CD8-positive, alpha-beta memory T cell (primary cell): Measurements from ENCODE around the gene EPB41L5. TPM values are rescaled to one million over a fixed set of nuclear protein-coding genes. Genes with fewer than 3 reads are reported as not detected.
A peak's percentile ranks its signal among the peaks of the same experiment; 100 is the strongest.

Source experiments
- CTCF ChIA-PET: fragments of 350-600 bp; sonication (Branson Sonifier 250); formaldehyde crosslinking; loops from one replicate; lab custom pipeline; 2021; ENCODE audit warnings: antibody characterized with exemption; lab: Charles Lee
- POLR2A ChIA-PET: fragments of 350-600 bp; sonication (Branson Sonifier 250); formaldehyde crosslinking; loops from one replicate; lab custom pipeline; 2021; ENCODE audit warnings: antibody characterized with exemption; lab: Charles Lee
- DNase-seq, 5 donors: peaks; one replicate each; pipeline versions ENCODE4 v3.0.0 to v3.0.0-alpha.2; 2020 to 2022; ENCODE audit warnings: mixed read lengths in 1 of 5
- H3K27ac ChIP-seq: one replicate; pipeline ENCODE4 v1.7.0; 2013; ENCODE audit warnings: low read depth, mild to moderate bottlenecking, low read length, moderate library complexity
- H3K27me3 ChIP-seq: 2 replicates; pipeline ENCODE4 v1.7.0; 2013; ENCODE audit warnings: low read length, mild to moderate bottlenecking; ENCODE audit not compliant: insufficient read depth, poor library complexity, severe bottlenecking
- H3K36me3 ChIP-seq: 2 replicates; pipeline ENCODE4 v1.7.0; 2013; ENCODE audit warnings: mild to moderate bottlenecking, low read length, moderate library complexity; ENCODE audit not compliant: insufficient read depth
- H3K4me1 ChIP-seq: 2 replicates; pipeline ENCODE4 v1.7.0; 2013; ENCODE audit warnings: mild to moderate bottlenecking, low read length, moderate library complexity; ENCODE audit not compliant: insufficient read depth
- H3K4me3 ChIP-seq: 2 replicates; pipeline ENCODE4 v1.7.0; 2013; ENCODE audit warnings: mild to moderate bottlenecking, low read length
- H3K9me3 ChIP-seq: 2 replicates; pipeline ENCODE4 v1.7.0; 2013; ENCODE audit warnings: mild to moderate bottlenecking, low read length
- H3K27ac Mint-ChIP-seq, 8 donors: one replicate each; pipeline ENCODE4 v1.8.0; 2020 to 2021; ENCODE audit warnings: mixed read lengths in 8 of 8, mild to moderate bottlenecking in 6 of 8, inconsistent platforms in 3 of 8, moderate library complexity in 3 of 8
- H3K27me3 Mint-ChIP-seq, 2 donors: one replicate each; pipeline ENCODE4 v1.8.0; 2020 to 2021; ENCODE audit warnings: mixed read lengths in 2 of 2, mild to moderate bottlenecking in 1 of 2, moderate library complexity in 1 of 2
- H3K36me3 Mint-ChIP-seq, 3 donors: one replicate each; pipeline ENCODE4 v1.8.0; 2020 to 2021; ENCODE audit warnings: mixed read lengths in 3 of 3, inconsistent platforms in 1 of 3, mild to moderate bottlenecking in 1 of 3
- H3K4me1 Mint-ChIP-seq, 3 donors: one replicate each; pipeline ENCODE4 v1.8.0; 2020 to 2021; ENCODE audit warnings: mixed read lengths in 3 of 3, inconsistent platforms in 1 of 3, mild to moderate bottlenecking in 1 of 3
- H3K4me3 Mint-ChIP-seq, 7 donors: one replicate each; pipeline ENCODE4 v1.8.0; 2020 to 2021; ENCODE audit warnings: mixed read lengths in 7 of 7, mild to moderate bottlenecking in 6 of 7, moderate library complexity in 4 of 7, inconsistent platforms in 2 of 7
- H3K9me3 Mint-ChIP-seq, 5 donors: one replicate each; pipeline ENCODE4 v1.8.0; 2020 to 2022; ENCODE audit warnings: mixed read lengths in 5 of 5, mild to moderate bottlenecking in 3 of 5, moderate library complexity in 2 of 5, inconsistent platforms in 1 of 5
- polyA plus RNA-seq: library from polyadenylated mRNA; unstranded; fragments of 300-500 nt; fragmentation: Illumina TruSeq; gene quantifications from one replicate; pipeline ENCODE4 v1.2.3, GENCODE V29; 2021
- total RNA-seq, 2 experiments: library from RNA; stranded (reverse); gene quantifications; one replicate each; pipeline ENCODE4 v1.2.3, GENCODE V29; 2021

The EPB41L5 gene
- total and polyA plus RNA-seq, 3 experiments from 2014 or later = 3.3 to 4.0 (median 3.8) TPM

- H3K27me3 ChIP-seq = no peaks in the 10 kb centered on the region
- H3K27ac ChIP-seq = no peak overlapping the region
- POLR2A ChIA-PET = no interaction called here
- CTCF ChIA-PET = no interaction called here
- no peak overlapping the region for H3K4me3 ChIP-seq
- no peaks in the 10 kb centered on the region for H3K9me3 Mint-ChIP-seq
- H3K27me3 Mint-ChIP-seq = peaks cover 0 to 6% of the 10 kb centered on the region in 2 donors
- no peaks in the 10 kb centered on the region for H3K36me3 ChIP-seq
- H3K27ac Mint-ChIP-seq = no peak overlapping the region
- H3K36me3 Mint-ChIP-seq = peaks cover 0 to 5% (median 4%) of the 10 kb centered on the region in 3 donors
- no peaks in the 10 kb centered on the region for H3K9me3 ChIP-seq
- H3K4me3 Mint-ChIP-seq = no peak overlapping the region
- DNase-seq = no peak
- no peaks in the 10 kb centered on the region for H3K4me1 Mint-ChIP-seq
- no peaks in the 10 kb centered on the region for H3K4me1 ChIP-seq
These were observed 8.6 kb upstream of the EPB41L5 start for GRCh38 chr2:120004254-120004653.

- peaks cover 0 to 4% (median 4%) of the 10 kb centered on the region in 3 donors for H3K36me3 Mint-ChIP-seq
- H3K4me3 Mint-ChIP-seq = no peak overlapping the region
- no peak overlapping the region for H3K27ac Mint-ChIP-seq
- Histone ChIP-seq H3K4me3 (no peak overlapping the region), H3K27ac (no peak overlapping the region), H3K4me1 (no peaks in the 10 kb centered on the region), H3K9me3 (no peaks in the 10 kb centered on the region), H3K27me3 (no peaks in the 10 kb centered on the region), H3K36me3 (no peaks in the 10 kb centered on the region)
- peaks cover 0 to 6% of the 10 kb centered on the region in 2 donors for H3K27me3 Mint-ChIP-seq
- CTCF ChIA-PET = no interaction called here
- no peak for DNase-seq
- POLR2A ChIA-PET = no interaction called here
- H3K9me3 Mint-ChIP-seq = no peaks in the 10 kb centered on the region
- H3K4me1 Mint-ChIP-seq = no peaks in the 10 kb centered on the region
These were observed 6.9 kb upstream of the EPB41L5 start for GRCh38 chr2:120005834-120006521.

- Histone ChIP-seq H3K9me3 (no peaks in the 10 kb centered on the region), H3K27ac (no peak overlapping the region), H3K27me3 (no peaks in the 10 kb centered on the region), H3K4me1 (peaks cover 6% of the 10 kb centered on the region), H3K36me3 (no peaks in the 10 kb centered on the region), H3K4me3 (no peak overlapping the region)
- POLR2A ChIA-PET = no interaction called here
- DNase-seq = no peak
- peak overlapping the region in 1 of 7 donors; percentile 7 for H3K4me3 Mint-ChIP-seq
- no peaks in the 10 kb centered on the region for H3K9me3 Mint-ChIP-seq
- H3K27me3 Mint-ChIP-seq = peaks cover 0 to 4% of the 10 kb centered on the region in 2 donors
- no peak overlapping the region for H3K27ac Mint-ChIP-seq
- peaks cover 5 to 7% (median 7%) of the 10 kb centered on the region in 3 donors for H3K4me1 Mint-ChIP-seq
- CTCF ChIA-PET = no interaction called here
- no peaks in the 10 kb centered on the region for H3K36me3 Mint-ChIP-seq
These were observed 5.0 kb upstream of the EPB41L5 start for GRCh38 chr2:120007851-120008250.

GRCh38 chr2:120012363-120012762, 514 bp upstream of the EPB41L5 start:
- Mint-ChIP-seq H3K36me3 (peaks cover 0 to 3% (median 0%) of the 10 kb centered on the region in 3 donors), H3K27me3 (peaks cover 0 to 2% of the 10 kb centered on the region in 2 donors), H3K4me3 (peak overlapping the region; percentile 69 to 89 (median 82)), H3K9me3 (no peaks in the 10 kb centered on the region), H3K4me1 (peaks cover 22 to 37% (median 25%) of the 10 kb centered on the region in 3 donors), H3K27ac (peak overlapping the region in 7 of 8 donors; percentile 15 to 90 (median 73))
- H3K36me3 ChIP-seq = no peaks in the 10 kb centered on the region
- peak overlapping the region; percentile 54 for H3K27ac ChIP-seq
- ChIA-PET POLR2A (interaction anchor here (0.8 to 1.2 kb wide), 4 partner anchors 163 to 333 kb away, joined by 3 to 5 read pairs (median 4); partner anchors contain the start of gene TMEM177), CTCF (interaction anchor here (0.9 to 1.5 kb wide), 3 partner anchors 17 to 164 kb away, joined by 4 to 7 read pairs (median 4); no protein-coding TSS in a partner anchor)
- H3K4me1 ChIP-seq = peaks cover 12% of the 10 kb centered on the region
- H3K27me3 ChIP-seq = no peaks in the 10 kb centered on the region
- H3K9me3 ChIP-seq = no peaks in the 10 kb centered on the region
- H3K4me3 ChIP-seq = peak overlapping the region; percentile 70
- no peak for DNase-seq

- ChIA-PET POLR2A (interaction anchor here (1.0 to 1.2 kb wide), 2 partner anchors 45 to 163 kb away, joined by 3 to 5 read pairs; no protein-coding TSS in a partner anchor), CTCF (interaction anchor here (1.5 kb wide), 1 partner anchor 163 kb away, joined by 7 read pairs; no protein-coding TSS in a partner anchor)
- Mint-ChIP-seq H3K9me3 (no peaks in the 10 kb centered on the region), H3K4me3 (peak overlapping the region; percentile 79 to 90 (median 85)), H3K4me1 (peaks cover 22 to 37% (median 25%) of the 10 kb centered on the region in 3 donors), H3K36me3 (peaks cover 0 to 3% (median 0%) of the 10 kb centered on the region in 3 donors), H3K27me3 (peaks cover 0 to 2% of the 10 kb centered on the region in 2 donors), H3K27ac (peak overlapping the region in 4 of 8 donors; percentile 47 to 82 (median 78))
- Histone ChIP-seq H3K4me1 (peaks cover 12% of the 10 kb centered on the region), H3K27ac (peak overlapping the region; percentile 54), H3K9me3 (no peaks in the 10 kb centered on the region), H3K27me3 (no peaks in the 10 kb centered on the region), H3K36me3 (no peaks in the 10 kb centered on the region), H3K4me3 (peak overlapping the region; percentile 70)
- DNase-seq = peak in 1 of 5 donors; percentile 7
These were observed 833 bp downstream of the EPB41L5 start for GRCh38 chr2:120013597-120014223.

GRCh38 chr2:120014226-120014980, 1.5 kb downstream of the EPB41L5 start:
- Mint-ChIP-seq H3K4me3 (peak overlapping the region; percentile 79 to 90 (median 85)), H3K9me3 (no peaks in the 10 kb centered on the region), H3K4me1 (peaks cover 24 to 37% (median 25%) of the 10 kb centered on the region in 3 donors), H3K27ac (peak overlapping the region in 2 of 8 donors; percentile 15 to 16), H3K36me3 (peaks cover 0 to 7% (median 3%) of the 10 kb centered on the region in 3 donors), H3K27me3 (peaks cover 0 to 2% of the 10 kb centered on the region in 2 donors)
- no peak for DNase-seq
- H3K27ac ChIP-seq = no peak overlapping the region
- ChIA-PET CTCF (no interaction called here), POLR2A (no interaction called here)
- peaks cover 12% of the 10 kb centered on the region for H3K4me1 ChIP-seq
- no peak overlapping the region for H3K4me3 ChIP-seq
- no peaks in the 10 kb centered on the region for H3K36me3 ChIP-seq
- no peaks in the 10 kb centered on the region for H3K9me3 ChIP-seq
- no peaks in the 10 kb centered on the region for H3K27me3 ChIP-seq

- Mint-ChIP-seq H3K36me3 (peaks cover 0 to 11% (median 9%) of the 10 kb centered on the region in 3 donors), H3K27me3 (peaks cover 0 to 1% of the 10 kb centered on the region in 2 donors), H3K4me3 (peak overlapping the region in 1 of 7 donors; percentile 50), H3K4me1 (peaks cover 24 to 37% (median 25%) of the 10 kb centered on the region in 3 donors), H3K27ac (no peak overlapping the region), H3K9me3 (no peaks in the 10 kb centered on the region)
- Histone ChIP-seq H3K36me3 (no peaks in the 10 kb centered on the region), H3K9me3 (no peaks in the 10 kb centered on the region), H3K27ac (no peak overlapping the region), H3K4me1 (peaks cover 12% of the 10 kb centered on the region), H3K4me3 (no peak overlapping the region), H3K27me3 (no peaks in the 10 kb centered on the region)
- POLR2A ChIA-PET = no interaction called here
- DNase-seq = no peak
- CTCF ChIA-PET = no interaction called here
These were observed 3.9 kb downstream of the EPB41L5 start for GRCh38 chr2:120016800-120017199.
